K562 (cell line): ENCODE data around the gene SPATS2. TPM values are rescaled to one million over a fixed set of nuclear protein-coding genes. Genes with fewer than 3 reads are reported as not detected.

ENCODE experiments used
- ATAC-seq: fragments of 200-7000 bp; cut with Tn5 transposase; 3 replicates; pipeline ENCODE4 v1.9.1; 2020; ENCODE audit warnings: moderate library complexity
- BruUV-seq: library from RNA; stranded (reverse); fragments of 400-500 nt; replicated peaks from 2 replicates; lab custom pipeline; 2021; lab: Mats Ljungman, UMichigan
- CTCF ChIA-PET: fragments of 300-600 bp; formaldehyde crosslinking; extraction: SDS; loops from one replicate; lab custom pipeline; 2021; ENCODE audit warnings: low intra/inter-chr PET ratio; lab: Yijun Ruan, JAX
- POLR2A ChIA-PET: fragments of 300-600, 350-650 bp; sonication (Branson Sonifier 250); formaldehyde crosslinking; extraction: SDS; loops from one replicate; lab custom pipeline; 2021; ENCODE audit warnings: antibody characterized with exemption, inconsistent platforms; lab: Yijun Ruan, JAX
- DNase-seq, 4 experiments: peaks; one replicate each; pipeline versions ENCODE4 v3.0.0 to v3.0.0-alpha.2; 2011 to 2018; ENCODE audit warnings: low spot score in 3 of 4, mixed read lengths in 3 of 4; ENCODE audit errors: extremely low read depth in 1 of 4
- FAIRE-seq: peaks from 2 replicates; lab custom pipeline; 2011; peaks lifted over from hg19 to GRCh38; lab: Jason Lieb, UNC
- H2AFZ ChIP-seq: 2 replicates; pipeline ENCODE4 v1.6.0; 2011; ENCODE audit warnings: low read depth, low read length, control low read depth, inconsistent platforms
- H3K27ac ChIP-seq: fragments of 200-600 bp; 3 replicates; pipeline ENCODE4 v1.8.0; 2011; ENCODE audit warnings: low read depth, mild to moderate bottlenecking, control low read depth, inconsistent platforms, low read length, moderate library complexity, mixed read lengths; ENCODE audit errors: extremely low read depth
- H3K27me3 ChIP-seq, 2 experiments: fragments of 300-600 bp in 1 of 2; 2 replicates in 1 of 2; 3 replicates in 1 of 2; pipeline versions ENCODE4 v1.6.0 to v1.8.0; 2011; ENCODE audit warnings: inconsistent platforms in 2 of 2, low read length in 2 of 2, mild to moderate bottlenecking in 1 of 2, mixed read lengths in 1 of 2, moderate library complexity in 1 of 2; ENCODE audit not compliant: control insufficient read depth in 2 of 2, insufficient read depth in 2 of 2
- H3K36me3 ChIP-seq: fragments of 300-600 bp; 3 replicates; pipeline ENCODE4 v1.8.0; 2011; ENCODE audit warnings: mild to moderate bottlenecking, low read length, inconsistent platforms; ENCODE audit not compliant: control insufficient read depth, insufficient read depth
- H3K4me1 ChIP-seq, 2 experiments: fragments of 200-600 bp in 1 of 2; replicated peaks in 1 of 2; 2 replicates in 1 of 2; 3 replicates in 1 of 2; pipeline versions ENCODE4 v1.5.1 to v1.8.0; 2011; ENCODE audit warnings: inconsistent platforms in 2 of 2, low read length in 2 of 2, mild to moderate bottlenecking in 1 of 2, mixed read lengths in 1 of 2, moderate library complexity in 1 of 2; ENCODE audit not compliant: control insufficient read depth in 2 of 2, insufficient read depth in 2 of 2
- H3K4me2 ChIP-seq: 2 replicates; pipeline ENCODE4 v1.6.1; 2011; ENCODE audit warnings: low read length, control low read depth, inconsistent platforms, mixed read lengths; ENCODE audit not compliant: insufficient read depth
- H3K4me3 ChIP-seq: fragments of 200-600 bp; sonication (generic), shearing (Covaris generic); 2 replicates; pipeline ENCODE4 v1.5.1; 2016; ENCODE audit warnings: control low read depth, inconsistent platforms
- H3K79me2 ChIP-seq: fragments of 200-600 bp; 3 replicates; pipeline ENCODE4 v1.8.0; 2011; ENCODE audit warnings: low read length, inconsistent platforms; ENCODE audit not compliant: control insufficient read depth, insufficient read depth
- H3K9ac ChIP-seq, 2 experiments: 2 replicates each; pipeline versions ENCODE4 v1.6.0 to v1.6.1; 2011; ENCODE audit warnings: low read depth in 2 of 2, low read length in 2 of 2, control low read depth in 1 of 2, inconsistent platforms in 1 of 2, mild to moderate bottlenecking in 1 of 2, mixed read lengths in 1 of 2; ENCODE audit not compliant: insufficient read depth in 1 of 2
- H3K9me1 ChIP-seq: one replicate; pipeline ENCODE4 v1.6.0; 2011; ENCODE audit warnings: inconsistent platforms, mild to moderate bottlenecking, low read length, moderate library complexity; ENCODE audit not compliant: control insufficient read depth, insufficient read depth
- H3K9me3 ChIP-seq: replicated peaks from 2 replicates; pipeline ENCODE4 v1.5.1; 2011; ENCODE audit warnings: low read depth, low read length, inconsistent platforms; ENCODE audit not compliant: control insufficient read depth, insufficient read depth
- H4K20me1 ChIP-seq: replicated peaks from 2 replicates; pipeline ENCODE4 v1.6.1; 2011; ENCODE audit warnings: low read length, inconsistent platforms, mixed read lengths; ENCODE audit not compliant: control insufficient read depth, insufficient read depth
- ARID1B ChIP-seq: fragments of 450-650 bp; IDR thresholded peaks from 2 replicates; pipeline ENCODE4 v1.6.1; 2016; ENCODE audit warnings: antibody characterized with exemption, mild to moderate bottlenecking, inconsistent platforms
- RBFOX2 ChIP-seq: fragments of 200-400 bp; formaldehyde crosslinking; IDR thresholded peaks from 2 replicates; pipeline ENCODE4 v1.6.1; 2017; ENCODE audit warnings: low read depth, mild to moderate bottlenecking, low read length, moderate library complexity
- SMAD3 ChIP-seq: fragments of 450-650 bp; formaldehyde crosslinking; conservative IDR thresholded peaks from 2 replicates; pipeline ENCODE4 v1.4.0; 2020; ENCODE audit warnings: mild to moderate bottlenecking
- ZNF324 ChIP-seq: fragments of 250-450 bp; sonication (Bioruptor Pico); IDR thresholded peaks from 2 replicates; pipeline ENCODE4 v1.4.0; 2020; ENCODE audit warnings: mild to moderate bottlenecking
- WGBS: fragments of 100-300 bp; shearing (Covaris generic); methylation state at CpG from one replicate; pipeline ENCODE4 v1.1.6; 2016; ENCODE audit warnings: low coverage, mixed read lengths; ENCODE audit not compliant: insufficient coverage; ENCODE audit errors: missing lambda C conversion rate; 5-methylcytosine and 5-hydroxymethylcytosine counted together
- in situ Hi-C: fragments of 300-500 bp; cut with MboI; formaldehyde crosslinking; loops from 4 replicates; pipeline ENCODE4 v1.15.0; 2018; ENCODE audit warnings: inconsistent platforms, mixed read lengths
- intact Hi-C: fragments of 100-400 bp; cut with micrococcal nuclease; formaldehyde crosslinking; loops from 2 replicates; pipeline ENCODE4 v1.14.2; 2022
- polyA plus RNA-seq, 8 experiments: library from polyadenylated mRNA; depleted of rRNA in 4 of 8; stranded (reverse) in 5 of 8; unstranded in 3 of 8; fragments of >200 nt; fragmentation: Nextera tagmentation in 2 of 8; fragmentation: Illumina TruSeq in 1 of 8; extraction: Ambion mirVana in 2 of 8; extraction: Trizol in 1 of 8; gene quantifications; 2 replicates each; pipeline versions ENCODE4 v1.2.1 to v1.2.3, GENCODE V29; 2011 to 2014; ENCODE audit warnings: inconsistent platforms in 1 of 8, missing spikeins in 1 of 8
- total RNA-seq, 7 experiments: library from RNA; depleted of rRNA in 6 of 7; stranded (reverse); fragments of >200 nt in 6 of 7; fragmentation: Illumina TruSeq in 2 of 7; extraction: Trizol in 2 of 7; gene quantifications; 2 replicates each; pipeline versions ENCODE4 v1.2.1 to v1.2.3, GENCODE V29; 2011 to 2021; ENCODE audit warnings: low replicate concordance in 1 of 7

Gene SPATS2
- total and polyA plus RNA-seq, 9 of the 15 experiments (the other 6 are each of a cell fraction or from before 2014, with no cell fraction given), result 5.4 to 48.2 (median 17.5) TPM

DNA sequence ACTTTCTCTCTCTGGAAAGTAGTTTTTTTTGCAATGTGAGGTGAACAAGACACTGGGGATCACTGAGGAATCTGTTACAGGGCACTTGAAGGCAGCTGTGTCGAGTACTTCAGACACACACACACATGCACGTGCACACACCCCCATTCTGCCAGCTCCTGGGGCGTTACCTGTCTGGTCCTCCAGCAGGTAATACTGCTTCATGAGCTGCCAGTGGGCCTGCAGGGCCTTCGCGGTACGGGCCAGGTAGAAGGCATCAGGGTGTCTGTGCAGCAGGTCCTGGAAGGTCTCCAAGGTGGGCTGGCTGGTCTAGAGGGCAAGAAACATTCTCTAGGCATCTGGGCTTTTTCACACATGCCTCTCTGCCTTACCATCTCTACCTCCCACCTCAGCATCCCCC is 195.6 kb downstream of the SPATS2 start:
- Histone ChIP-seq H3K27ac (no peak overlapping the region), H3K4me1 (peaks cover 5 to 10% of the 10 kb centered on the region in 2 experiments; a peak in 3 of 5 replicates), H3K79me2 (peaks cover 17% of the 10 kb centered on the region), H3K36me3 (peaks cover 84% of the 10 kb centered on the region; the same call in 2 of the 3 replicates), H3K4me2 (no peak overlapping the region), H4K20me1 (no peaks in the 10 kb centered on the region), H3K27me3 (no peaks in the 10 kb centered on the region), H3K9me1 (no peaks in the 10 kb centered on the region), H2AFZ (no peak overlapping the region), H3K4me3 (no peak overlapping the region), H3K9ac (no peak overlapping the region), H3K9me3 (no peaks in the 10 kb centered on the region)
- no peak for ATAC-seq
- 90% methylated on average over 6 of the region's 6 CpGs for WGBS
- intact Hi-C loops, result no loop called here
- ChIA-PET CTCF (no interaction called here), POLR2A (interaction anchor here (1.0 to 2.3 kb wide), 5 partner anchors 9 to 179 kb away, joined by 3 to 10 read pairs (median 5); partner anchors contain the start of gene TMBIM6)
- BruUV-seq, result no TSS peak
- in situ Hi-C loops, result no loop called here
- TF ChIP-seq SMAD3 (CRISPR knock-in tag), result no peak
- 0 out of 2 replicates have a peak, but pooled peaks have one; percentile 28 for TF ChIP-seq RBFOX2
- no peak for FAIRE-seq
- no peak for DNase-seq

GRCh38 chr12:49563951-49564685 is 196.9 kb downstream of the SPATS2 start:
- Histone ChIP-seq H2AFZ (no peak overlapping the region), H3K9me3 (no peaks in the 10 kb centered on the region), H3K36me3 (peaks cover 73% of the 10 kb centered on the region; the same call in 2 of the 3 replicates), H3K9ac (no peak overlapping the region; a peak in 1 of 4 replicates), H3K4me3 (no peak overlapping the region), H3K4me1 (peaks cover 5 to 8% of the 10 kb centered on the region in 2 experiments; a peak in 3 of 5 replicates), H3K4me2 (no peak overlapping the region), H3K27ac (no peak overlapping the region), H3K27me3 (no peaks in the 10 kb centered on the region), H3K9me1 (no peaks in the 10 kb centered on the region), H3K79me2 (peaks cover 30% of the 10 kb centered on the region), H4K20me1 (no peaks in the 10 kb centered on the region)
- WGBS, result 87% methylated on average over 11 of the region's 14 CpGs
- ATAC-seq (no peak), DNase-seq (no peak), FAIRE-seq (no peak)
- in situ Hi-C loops, result no loop called here
- CTCF ChIA-PET, result no interaction called here
- intact Hi-C loops, result no loop called here
- no TSS peak for BruUV-seq
- POLR2A ChIA-PET, result interaction anchor here (0.6 to 2.3 kb wide), 7 partner anchors 8 to 521 kb away, joined by 3 to 10 read pairs (median 4); partner anchors contain the start of gene SPATS2
- no peak for TF ChIP-seq ZNF324
- peak; percentile 20; the same call in 1 of the 2 replicates for TF ChIP-seq RBFOX2
- TF ChIP-seq ARID1B, result no peak
